ENCODE results near the gene CROCC. TPM values are rescaled to one million over a fixed set of nuclear protein-coding genes. Genes with fewer than 3 reads are reported as not detected.
"Not testable (repeated sequence)": the region's sequence is repeated elsewhere in the genome, so short reads cannot be mapped to it uniquely, and the experiment has no call there.

Gene CROCC
- total and polyA plus RNA-seq, 2 experiments from 2014 or later, result 14.6 to 30.3 TPM

GRCh38 chr1:16960560-16961296 lies 39.0 kb downstream of the CROCC start:
- Histone ChIP-seq H3K36me3 (no peaks in the 10 kb centered on the region), H3K27ac (no peak overlapping the region), H3K9me3 (ENCODE audit: low read depth) (no peaks in the 10 kb centered on the region), H3K27me3 (no peaks in the 10 kb centered on the region), H3K4me1 (ENCODE audit: low read depth) (no peaks in the 10 kb centered on the region), H3K4me3 (peak overlapping the region; percentile 17)
- DNase-seq (ENCODE audit: low read depth in 1 of 2, low spot score in 1 of 2), result peak; percentile 82 to 86
- TF ChIP-seq CTCF (IDR thresholded peaks at IDR 0.05; ENCODE audit: low read depth, low read length), result peak; percentile 74

GRCh38 chr1:16961297-16962133 lies 39.8 kb downstream of the CROCC start:
- no peak for TF ChIP-seq CTCF (IDR thresholded peaks at IDR 0.05; ENCODE audit: low read depth, low read length)

GRCh38 chr1:16964169-16964568 lies 42.4 kb downstream of the CROCC start:
- not testable (repeated sequence) for H3K36me3 ChIP-seq; DNase-seq (ENCODE audit: low read depth in 1 of 2, low spot score in 1 of 2); H3K27me3 ChIP-seq; H3K27ac ChIP-seq; H3K4me1 ChIP-seq (ENCODE audit: low read depth); H3K4me3 ChIP-seq; H3K9me3 ChIP-seq (ENCODE audit: low read depth)

More at GRCh38 chr1:16961297-16962133, 39.8 kb downstream of the CROCC start:
- Histone ChIP-seq H3K27ac (no peak overlapping the region), H3K36me3 (no peaks in the 10 kb centered on the region), H3K4me3 (peak overlapping the region; percentile 17), H3K4me1 (ENCODE audit: low read depth) (no peaks in the 10 kb centered on the region), H3K27me3 (no peaks in the 10 kb centered on the region), H3K9me3 (ENCODE audit: low read depth) (no peaks in the 10 kb centered on the region)
- no peak for DNase-seq (ENCODE audit: low read depth in 1 of 2, low spot score in 1 of 2)

GRCh38 chr1:16965486-16966067 lies 43.8 kb downstream of the CROCC start:
- Histone ChIP-seq H3K27me3 (no peaks in the 10 kb centered on the region), H3K36me3 (no peaks in the 10 kb centered on the region), H3K27ac (no peak overlapping the region), H3K4me1 (ENCODE audit: low read depth) (no peaks in the 10 kb centered on the region), H3K4me3 (no peak overlapping the region), H3K9me3 (ENCODE audit: low read depth) (no peaks in the 10 kb centered on the region)
- TF ChIP-seq CTCF (IDR thresholded peaks at IDR 0.05; ENCODE audit: low read depth, low read length), result no peak
- DNase-seq (ENCODE audit: low read depth in 1 of 2, low spot score in 1 of 2), result no peak

GRCh38 chr1:16966282-16966681 lies 44.6 kb downstream of the CROCC start:
- TF ChIP-seq CTCF (IDR thresholded peaks at IDR 0.05; ENCODE audit: low read depth, low read length), result no peak
- Histone ChIP-seq H3K4me3 (no peak overlapping the region), H3K27ac (no peak overlapping the region), H3K4me1 (ENCODE audit: low read depth) (no peaks in the 10 kb centered on the region), H3K27me3 (no peaks in the 10 kb centered on the region), H3K36me3 (no peaks in the 10 kb centered on the region), H3K9me3 (ENCODE audit: low read depth) (no peaks in the 10 kb centered on the region)
- DNase-seq (ENCODE audit: low read depth in 1 of 2, low spot score in 1 of 2), result no peak

All from cardiac muscle cell (in vitro differentiated cells and primary cell).